SK-N-SH (cell line): ENCODE results near the gene GPATCH4. TPM values are rescaled to one million over a fixed set of nuclear protein-coding genes. Genes with fewer than 3 reads are reported as not detected.
A peak's percentile ranks its signal among the peaks of the same experiment; 100 is the strongest.

ENCODE experiments used
- CTCF ChIA-PET: fragments of 300-600, 350-600 bp; formaldehyde crosslinking; extraction: SDS; loops from one replicate; lab custom pipeline; 2021; lab: Yijun Ruan, JAX
- POLR2A ChIA-PET: fragments of 350-600 bp; sonication (Branson Sonifier 250); formaldehyde crosslinking; extraction: SDS; loops from one replicate; lab custom pipeline; 2020; ENCODE audit warnings: antibody characterized with exemption, inconsistent platforms; lab: Yijun Ruan, JAX
- DNase-seq: peaks from one replicate; pipeline ENCODE4 v3.0.0; 2012
- H2AFZ ChIP-seq: fragments of 200-600 bp; sonication (generic); 2 replicates; pipeline ENCODE4 v1.8.1; 2016; ENCODE audit warnings: antibody characterized with exemption, mild to moderate bottlenecking, low read depth
- H3F3A ChIP-seq: fragments of 200-600 bp; sonication (generic); replicated peaks from 2 replicates; pipeline ENCODE3; 2016; ENCODE audit warnings: antibody characterized with exemption, mild to moderate bottlenecking; ENCODE audit not compliant: insufficient read depth
- H3K27ac ChIP-seq, 2 experiments: fragments of 200-500 bp in 1 of 2; fragments of 200-600 bp in 1 of 2; sonication (Bioruptor generic) in 1 of 2; sonication (generic), shearing (Covaris generic) in 1 of 2; 2 replicates each; pipeline versions ENCODE4 v1.5.1 to v1.6.1; 2014 to 2016; ENCODE audit warnings: low read depth in 2 of 2, inconsistent platforms in 1 of 2, low read length in 1 of 2, mild to moderate bottlenecking in 1 of 2, mixed read lengths in 1 of 2
- H3K27me3 ChIP-seq: fragments of 200-600 bp; sonication (generic), shearing (Covaris generic); 2 replicates; pipeline ENCODE4 v1.6.1; 2016; ENCODE audit warnings: mixed run types; ENCODE audit not compliant: insufficient read depth
- H3K36me3 ChIP-seq, 2 experiments: fragments of 200-500 bp in 1 of 2; fragments of 200-600 bp in 1 of 2; sonication (Bioruptor generic) in 1 of 2; sonication (generic) in 1 of 2; replicated peaks in 1 of 2; 2 replicates each; pipeline versions ENCODE3 to v1.5.1; 2014 to 2016; ENCODE audit warnings: low read length in 1 of 2, mild to moderate bottlenecking in 1 of 2; ENCODE audit not compliant: insufficient read depth in 2 of 2, control insufficient read depth in 1 of 2
- H3K4me1 ChIP-seq, 2 experiments: fragments of 200-500 bp in 1 of 2; fragments of 200-600 bp in 1 of 2; sonication (Bioruptor generic) in 1 of 2; sonication (generic), shearing (Covaris generic) in 1 of 2; 2 replicates each; pipeline versions ENCODE4 v1.5.1 to v1.6.1; 2014 to 2016; ENCODE audit warnings: low read depth in 1 of 2, low read length in 1 of 2, mixed run types in 1 of 2; ENCODE audit not compliant: insufficient read depth in 2 of 2, control insufficient read depth in 1 of 2
- H3K4me2 ChIP-seq: fragments of 200-600 bp; sonication (generic), shearing (Covaris generic); 2 replicates; pipeline ENCODE4 v1.6.1; 2017; ENCODE audit warnings: mixed run types
- H3K4me3 ChIP-seq, 2 experiments: fragments of 200-500 bp in 1 of 2; fragments of 200-600 bp in 1 of 2; sonication (Bioruptor generic) in 1 of 2; sonication (generic), shearing (Covaris generic) in 1 of 2; 2 replicates each; pipeline versions ENCODE4 v1.5.1 to v1.8.1; 2014 to 2016; ENCODE audit warnings: low read depth in 2 of 2, inconsistent platforms in 1 of 2, low read length in 1 of 2, mild to moderate bottlenecking in 1 of 2, mixed read lengths in 1 of 2, moderate library complexity in 1 of 2
- H3K79me2 ChIP-seq: fragments of 200-600 bp; sonication (generic); 2 replicates; pipeline ENCODE4 v1.8.1; 2017; ENCODE audit warnings: mild to moderate bottlenecking; ENCODE audit not compliant: insufficient read depth
- H3K9ac ChIP-seq: fragments of 200-600 bp; sonication (generic); 2 replicates; pipeline ENCODE4 v1.6.1; 2017; ENCODE audit warnings: mixed run types
- H3K9me2 ChIP-seq: fragments of 200-600 bp; sonication (generic); 2 replicates; pipeline ENCODE4 v1.6.1; 2017; ENCODE audit warnings: mixed run types
- H3K9me3 ChIP-seq: fragments of 200-600 bp; sonication (generic); 2 replicates; pipeline ENCODE4 v1.6.1; 2017; ENCODE audit warnings: mixed run types, mild to moderate bottlenecking, moderate library complexity
- H4K20me1 ChIP-seq: fragments of 200-600 bp; sonication (generic); 2 replicates; pipeline ENCODE4 v1.6.1; 2017; ENCODE audit warnings: mild to moderate bottlenecking, mixed run types; ENCODE audit not compliant: insufficient read depth
- CHD2 ChIP-seq: fragments of 150-350 bp; IDR thresholded peaks from 2 replicates; pipeline ENCODE4 v1.6.1; 2018; ENCODE audit warnings: low read length; ENCODE audit not compliant: partially characterized antibody
- CTCF ChIP-seq: fragments of 200-600 bp; sonication (generic); IDR thresholded peaks from 2 replicates; pipeline ENCODE4 v1.6.1; 2017; ENCODE audit warnings: antibody characterized with exemption, mild to moderate bottlenecking, moderate library complexity
- ELF1 ChIP-seq: IDR thresholded peaks from 2 replicates; pipeline ENCODE4 v1.4.0; 2012
- EP300 ChIP-seq, 2 experiments: IDR thresholded peaks; 2 replicates each; pipeline versions ENCODE4 v1.4.0 to v1.6.1; 2012; ENCODE audit warnings: borderline replicate concordance in 1 of 2, low read depth in 1 of 2, low read length in 1 of 2
- EZH2phosphoT487 ChIP-seq: fragments of 200-600 bp; sonication (generic); IDR thresholded peaks from 2 replicates; pipeline ENCODE4 v1.6.1; 2017; ENCODE audit warnings: low read depth, mixed run types, mild to moderate bottlenecking, antibody characterized with exemption, moderate library complexity, borderline replicate concordance
- FOXJ3 ChIP-seq: sonication (generic); formaldehyde crosslinking; IDR thresholded peaks from 2 replicates; pipeline ENCODE4 v1.5.1; 2020; ENCODE audit warnings: mild to moderate bottlenecking, missing genetic modification reagents
- FOXM1 ChIP-seq: IDR thresholded peaks from 2 replicates; pipeline ENCODE4 v1.4.0; 2012; ENCODE audit warnings: low read depth, mild to moderate bottlenecking
- MAX ChIP-seq: IDR thresholded peaks from 2 replicates; pipeline ENCODE4 v1.4.0; 2012; ENCODE audit warnings: low read depth
- MEF2A ChIP-seq: IDR thresholded peaks from 2 replicates; pipeline ENCODE4 v1.4.0; 2012; ENCODE audit warnings: low read depth, borderline replicate concordance
- MXI1 ChIP-seq: IDR thresholded peaks from 2 replicates; pipeline ENCODE4 v1.6.1; 2012; ENCODE audit warnings: mild to moderate bottlenecking, low read depth, low read length, improper control_type of control experiment
- NRF1 ChIP-seq: IDR thresholded peaks from 2 replicates; pipeline ENCODE4 v1.6.1; 2012; ENCODE audit warnings: low read depth, mild to moderate bottlenecking, low read length
- PBX3 ChIP-seq: IDR thresholded peaks from 2 replicates; pipeline ENCODE4; 2012
- REST ChIP-seq: IDR thresholded peaks from 2 replicates; pipeline ENCODE4 v1.6.1; 2012; ENCODE audit warnings: mild to moderate bottlenecking, low read depth, low read length, moderate library complexity
- RFX5 ChIP-seq: IDR thresholded peaks from 2 replicates; pipeline ENCODE4 v1.6.1; 2012; ENCODE audit warnings: mild to moderate bottlenecking, improper control_type of control experiment, low read length
- TCF12 ChIP-seq: IDR thresholded peaks from 2 replicates; pipeline ENCODE4 v1.4.0; 2012
- TEAD4 ChIP-seq: IDR thresholded peaks from 2 replicates; pipeline ENCODE4 v1.4.0; 2012; ENCODE audit warnings: mild to moderate bottlenecking, borderline replicate concordance; ENCODE audit not compliant: insufficient read depth
- USF1 ChIP-seq: IDR thresholded peaks from 2 replicates; pipeline ENCODE4 v1.4.0; 2012; ENCODE audit warnings: low read depth, borderline replicate concordance
- USF2 ChIP-seq: fragments of 150-350 bp; IDR thresholded peaks from 2 replicates; pipeline ENCODE4 v1.6.1; 2017; ENCODE audit warnings: antibody characterized with exemption, low read length, low read depth, borderline replicate concordance
- YY1 ChIP-seq: IDR thresholded peaks from 2 replicates; pipeline ENCODE4 v1.4.0; 2012; ENCODE audit warnings: low read depth, mild to moderate bottlenecking
- ZBTB33 ChIP-seq: IDR thresholded peaks from 2 replicates; pipeline ENCODE4 v1.4.0; 2012; ENCODE audit warnings: low read depth, borderline replicate concordance
- WGBS: methylation state at CpG from one replicate; pipeline ENCODE4 v1.1.6; 2017; ENCODE audit warnings: low lambda C conversion rate; 5-methylcytosine and 5-hydroxymethylcytosine counted together
- polyA plus RNA-seq, 3 experiments: library from polyadenylated mRNA; depleted of rRNA; stranded (reverse); fragments of >200 nt; gene quantifications; 2 replicates each; pipeline ENCODE4 v1.2.3, GENCODE V29; 2012

GPATCH4 gene
- polyA plus RNA-seq (2012; rRNA removed), result 36.6 and 46.8 TPM in 2 replicates
- 45.1 and 47.1 TPM in 2 replicates for polyA plus RNA-seq (2012; cell fraction: cytosol; rRNA removed)
- polyA plus RNA-seq (2012; cell fraction: nucleus; rRNA removed), result 41.7 and 60.0 TPM in 2 replicates

- under 1% methylated on average over 26 of the region's 35 CpGs for WGBS
- peak; percentile 77 for DNase-seq
- POLR2A ChIA-PET, result interaction anchor here (1.5 to 1.8 kb wide), 2 partner anchors 9 kb away, joined by 9 to 15 read pairs; partner anchors contain the start of gene NAXE
- TF ChIP-seq FOXJ3 (no peak), CTCF (no peak), FOXM1 (no peak), ZBTB33 (peak; percentile 71; the same call in 1 of the 2 replicates), USF1 (0 out of 2 replicates have a peak, but pooled peaks have one; percentile 9), TEAD4 (no peak), CHD2 (peak; percentile 76), REST (peak; percentile 17; the same call in 1 of the 2 replicates), EZH2phosphoT487 (no peak), RFX5 (peak; percentile 34; the same call in 1 of the 2 replicates), MEF2A (no peak), NRF1 (no peak), PBX3 (no peak), YY1 (peak; percentile 97), MAX (peak; percentile 100), MXI1 (peak; percentile 100), TCF12 (peak; percentile 24; the same call in 1 of the 2 replicates), ELF1 (peak; percentile 93), EP300 (IDR thresholded peaks at IDR 0.05; ENCODE audit: borderline replicate concordance in 1 of 2, low read depth in 1 of 2, low read length in 1 of 2) (no peak), USF2 (no peak)
Observed at GRCh38 chr1:156601122-156601830, at the start of gene GPATCH4. Gene GPATCH4 (minus strand): TSS chr1:156601479.

More at GRCh38 chr1:156601122-156601830, at the start of gene GPATCH4:
- CTCF ChIA-PET, result interaction anchor here (0.6 to 4.4 kb wide), 14 partner anchors 7 to 233 kb away, joined by 3 to 24 read pairs (median 3); partner anchors contain the start of gene HAPLN2
- H3K9me2 ChIP-seq, result no peaks in the 10 kb centered on the region
- H3F3A ChIP-seq, result peaks cover 10% of the 10 kb centered on the region
- H3K36me3 ChIP-seq, result peaks cover 26 to 28% of the 10 kb centered on the region in 2 experiments
- H3K9ac ChIP-seq, result peak within 1 kb of the TSS; percentile 83
- no peaks in the 10 kb centered on the region for H3K27me3 ChIP-seq
- no peaks in the 10 kb centered on the region for H3K9me3 ChIP-seq
- H3K79me2 ChIP-seq, result peaks cover 32% of the 10 kb centered on the region
- peak within 1 kb of the TSS; percentile 85 to 89 for H3K27ac ChIP-seq
- no peaks in the 10 kb centered on the region for H4K20me1 ChIP-seq
- H3K4me3 ChIP-seq, result peak within 1 kb of the TSS; percentile 72 to 92
- peak within 1 kb of the TSS; percentile 90 for H2AFZ ChIP-seq
- peak within 1 kb of the TSS; percentile 85 for H3K4me2 ChIP-seq
- peaks cover 6 to 9% of the 10 kb centered on the region in 2 experiments; a peak in 2 of 4 replicates for H3K4me1 ChIP-seq
